ENCODE data around the gene STK32B.

DNA sequence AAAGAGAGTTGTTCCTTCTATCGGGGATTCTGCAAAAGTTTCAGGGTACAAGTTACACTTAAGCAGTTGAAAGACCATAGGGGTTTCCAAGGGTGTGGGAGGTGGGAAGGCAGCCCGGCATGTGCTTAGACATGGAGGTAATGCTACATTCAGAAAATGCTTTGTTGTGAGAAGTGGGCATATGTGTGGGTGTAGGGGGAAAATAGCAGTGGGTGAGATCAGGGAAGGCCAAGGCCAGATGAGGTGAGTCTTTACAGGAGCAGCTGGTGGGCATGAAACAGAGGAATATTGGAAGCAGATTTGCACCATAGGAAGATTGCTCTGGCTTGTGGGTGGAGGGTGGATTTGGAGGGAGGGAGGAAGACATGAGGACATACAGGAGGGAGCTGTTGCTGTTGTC lies 40.3 kb upstream of the STK32B start:
- TF ChIP-seq BHLHE40 (IDR thresholded peaks at IDR 0.05; ENCODE audit: borderline replicate concordance), result no peak
- TF ChIP-seq LEF1 (IDR thresholded peaks at IDR 0.05; ENCODE audit: borderline replicate concordance), result no peak
- no peak for TF ChIP-seq FOXA1 (IDR thresholded peaks at IDR 0.05)
- no peak for TF ChIP-seq FOXK2 (IDR thresholded peaks at IDR 0.05)
- no peak for TF ChIP-seq SUZ12 (IDR thresholded peaks at IDR 0.05)
- TF ChIP-seq ZNF384 (IDR thresholded peaks at IDR 0.05), result no peak
- TF ChIP-seq FOXM1 (IDR thresholded peaks at IDR 0.05; ENCODE audit: borderline replicate concordance), result no peak
- no peak for TF ChIP-seq SP1 (IDR thresholded peaks at IDR 0.05)
- TF ChIP-seq, protein P1, sequence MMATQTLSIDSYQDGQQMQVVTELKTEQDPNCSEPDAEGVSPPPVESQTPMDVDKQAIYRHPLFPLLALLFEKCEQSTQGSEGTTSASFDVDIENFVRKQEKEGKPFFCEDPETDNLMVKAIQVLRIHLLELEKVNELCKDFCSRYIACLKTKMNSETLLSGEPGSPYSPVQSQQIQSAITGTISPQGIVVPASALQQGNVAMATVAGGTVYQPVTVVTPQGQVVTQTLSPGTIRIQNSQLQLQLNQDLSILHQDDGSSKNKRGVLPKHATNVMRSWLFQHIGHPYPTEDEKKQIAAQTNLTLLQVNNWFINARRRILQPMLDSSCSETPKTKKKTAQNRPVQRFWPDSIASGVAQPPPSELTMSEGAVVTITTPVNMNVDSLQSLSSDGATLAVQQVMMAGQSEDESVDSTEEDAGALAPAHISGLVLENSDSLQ (IDR thresholded peaks at IDR 0.05), result no peak
- no peak for TF ChIP-seq HDGF (IDR thresholded peaks at IDR 0.05; ENCODE audit: borderline replicate concordance)
- TF ChIP-seq ARNT (IDR thresholded peaks at IDR 0.05), result no peak
